K562 (cell line): ENCODE data around the gene KRT72. TPM values are rescaled to one million over a fixed set of nuclear protein-coding genes. Genes with fewer than 3 reads are reported as not detected.

ENCODE experiments used
- ATAC-seq: fragments of 200-7000 bp; cut with Tn5 transposase; 3 replicates; pipeline ENCODE4 v1.9.1; 2020; ENCODE audit warnings: moderate library complexity
- BruUV-seq: library from RNA; stranded (reverse); fragments of 400-500 nt; replicated peaks from 2 replicates; lab custom pipeline; 2021; lab: Mats Ljungman, UMichigan
- CTCF ChIA-PET: fragments of 300-600 bp; formaldehyde crosslinking; extraction: SDS; loops from one replicate; lab custom pipeline; 2021; ENCODE audit warnings: low intra/inter-chr PET ratio; lab: Yijun Ruan, JAX
- POLR2A ChIA-PET: fragments of 300-600, 350-650 bp; sonication (Branson Sonifier 250); formaldehyde crosslinking; extraction: SDS; loops from one replicate; lab custom pipeline; 2021; ENCODE audit warnings: antibody characterized with exemption, inconsistent platforms; lab: Yijun Ruan, JAX
- DNase-seq, 4 experiments: peaks; one replicate each; pipeline versions ENCODE4 v3.0.0 to v3.0.0-alpha.2; 2011 to 2018; ENCODE audit warnings: low spot score in 3 of 4, mixed read lengths in 3 of 4; ENCODE audit errors: extremely low read depth in 1 of 4
- FAIRE-seq: peaks from 2 replicates; lab custom pipeline; 2011; peaks lifted over from hg19 to GRCh38; lab: Jason Lieb, UNC
- H2AFZ ChIP-seq: 2 replicates; pipeline ENCODE4 v1.6.0; 2011; ENCODE audit warnings: low read depth, low read length, control low read depth, inconsistent platforms
- H3K27ac ChIP-seq: fragments of 200-600 bp; 3 replicates; pipeline ENCODE4 v1.8.0; 2011; ENCODE audit warnings: low read depth, mild to moderate bottlenecking, control low read depth, inconsistent platforms, low read length, moderate library complexity, mixed read lengths; ENCODE audit errors: extremely low read depth
- H3K27me3 ChIP-seq, 2 experiments: fragments of 300-600 bp in 1 of 2; 2 replicates in 1 of 2; 3 replicates in 1 of 2; pipeline versions ENCODE4 v1.6.0 to v1.8.0; 2011; ENCODE audit warnings: inconsistent platforms in 2 of 2, low read length in 2 of 2, mild to moderate bottlenecking in 1 of 2, mixed read lengths in 1 of 2, moderate library complexity in 1 of 2; ENCODE audit not compliant: control insufficient read depth in 2 of 2, insufficient read depth in 2 of 2
- H3K36me3 ChIP-seq: fragments of 300-600 bp; 3 replicates; pipeline ENCODE4 v1.8.0; 2011; ENCODE audit warnings: mild to moderate bottlenecking, low read length, inconsistent platforms; ENCODE audit not compliant: control insufficient read depth, insufficient read depth
- H3K4me1 ChIP-seq, 2 experiments: fragments of 200-600 bp in 1 of 2; replicated peaks in 1 of 2; 2 replicates in 1 of 2; 3 replicates in 1 of 2; pipeline versions ENCODE4 v1.5.1 to v1.8.0; 2011; ENCODE audit warnings: inconsistent platforms in 2 of 2, low read length in 2 of 2, mild to moderate bottlenecking in 1 of 2, mixed read lengths in 1 of 2, moderate library complexity in 1 of 2; ENCODE audit not compliant: control insufficient read depth in 2 of 2, insufficient read depth in 2 of 2
- H3K4me2 ChIP-seq: 2 replicates; pipeline ENCODE4 v1.6.1; 2011; ENCODE audit warnings: low read length, control low read depth, inconsistent platforms, mixed read lengths; ENCODE audit not compliant: insufficient read depth
- H3K4me3 ChIP-seq: fragments of 200-600 bp; sonication (generic), shearing (Covaris generic); 2 replicates; pipeline ENCODE4 v1.5.1; 2016; ENCODE audit warnings: control low read depth, inconsistent platforms
- H3K79me2 ChIP-seq: fragments of 200-600 bp; 3 replicates; pipeline ENCODE4 v1.8.0; 2011; ENCODE audit warnings: low read length, inconsistent platforms; ENCODE audit not compliant: control insufficient read depth, insufficient read depth
- H3K9ac ChIP-seq, 2 experiments: 2 replicates each; pipeline versions ENCODE4 v1.6.0 to v1.6.1; 2011; ENCODE audit warnings: low read depth in 2 of 2, low read length in 2 of 2, control low read depth in 1 of 2, inconsistent platforms in 1 of 2, mild to moderate bottlenecking in 1 of 2, mixed read lengths in 1 of 2; ENCODE audit not compliant: insufficient read depth in 1 of 2
- H3K9me1 ChIP-seq: one replicate; pipeline ENCODE4 v1.6.0; 2011; ENCODE audit warnings: inconsistent platforms, mild to moderate bottlenecking, low read length, moderate library complexity; ENCODE audit not compliant: control insufficient read depth, insufficient read depth
- H3K9me3 ChIP-seq: replicated peaks from 2 replicates; pipeline ENCODE4 v1.5.1; 2011; ENCODE audit warnings: low read depth, low read length, inconsistent platforms; ENCODE audit not compliant: control insufficient read depth, insufficient read depth
- H4K20me1 ChIP-seq: replicated peaks from 2 replicates; pipeline ENCODE4 v1.6.1; 2011; ENCODE audit warnings: low read length, inconsistent platforms, mixed read lengths; ENCODE audit not compliant: control insufficient read depth, insufficient read depth
- DMBX1 ChIP-seq: fragments of 250-450 bp; sonication (Bioruptor Pico); IDR thresholded peaks from 2 replicates; pipeline ENCODE4 v1.8.0; 2022; ENCODE audit warnings: inconsistent platforms, mild to moderate bottlenecking, moderate library complexity, borderline replicate concordance
- ESRRA ChIP-seq: fragments of 450-650 bp; IDR thresholded peaks from 2 replicates; pipeline ENCODE4 v1.6.1; 2014; ENCODE audit warnings: low read depth, mild to moderate bottlenecking, moderate library complexity, borderline replicate concordance
- EWSR1 ChIP-seq: fragments of 450-650 bp; IDR thresholded peaks from 2 replicates; pipeline ENCODE4 v1.6.1; 2018; ENCODE audit warnings: borderline replicate concordance, mild to moderate bottlenecking, low read depth, moderate library complexity; ENCODE audit not compliant: partially characterized antibody
- FOXK1 ChIP-seq: sonication (generic); formaldehyde crosslinking; IDR thresholded peaks from 2 replicates; pipeline ENCODE4 v1.8.0; 2022; ENCODE audit warnings: missing genetic modification reagents, mild to moderate bottlenecking, borderline replicate concordance
- ZNF696 ChIP-seq: fragments of 250-450 bp; sonication (Bioruptor Pico); conservative IDR thresholded peaks from 2 replicates; pipeline ENCODE4 v1.4.0; 2020; ENCODE audit warnings: mild to moderate bottlenecking, moderate library complexity
- ZNF707 ChIP-seq: fragments of 250-450 bp; sonication (Bioruptor Pico); conservative IDR thresholded peaks from 2 replicates; pipeline ENCODE4 v1.8.0; 2022; ENCODE audit warnings: inconsistent platforms, mild to moderate bottlenecking, moderate library complexity
- WGBS: fragments of 100-300 bp; shearing (Covaris generic); methylation state at CpG from one replicate; pipeline ENCODE4 v1.1.6; 2016; ENCODE audit warnings: low coverage, mixed read lengths; ENCODE audit not compliant: insufficient coverage; ENCODE audit errors: missing lambda C conversion rate; 5-methylcytosine and 5-hydroxymethylcytosine counted together
- in situ Hi-C: fragments of 300-500 bp; cut with MboI; formaldehyde crosslinking; loops from 4 replicates; pipeline ENCODE4 v1.15.0; 2018; ENCODE audit warnings: inconsistent platforms, mixed read lengths
- intact Hi-C: fragments of 100-400 bp; cut with micrococcal nuclease; formaldehyde crosslinking; loops from 2 replicates; pipeline ENCODE4 v1.14.2; 2022
- polyA plus RNA-seq, 8 experiments: library from polyadenylated mRNA; depleted of rRNA in 4 of 8; stranded (reverse) in 5 of 8; unstranded in 3 of 8; fragments of >200 nt; fragmentation: Nextera tagmentation in 2 of 8; fragmentation: Illumina TruSeq in 1 of 8; extraction: Ambion mirVana in 2 of 8; extraction: Trizol in 1 of 8; gene quantifications; 2 replicates each; pipeline versions ENCODE4 v1.2.1 to v1.2.3, GENCODE V29; 2011 to 2014; ENCODE audit warnings: inconsistent platforms in 1 of 8, missing spikeins in 1 of 8
- total RNA-seq, 7 experiments: library from RNA; depleted of rRNA in 6 of 7; stranded (reverse); fragments of >200 nt in 6 of 7; fragmentation: Illumina TruSeq in 2 of 7; extraction: Trizol in 2 of 7; gene quantifications; 2 replicates each; pipeline versions ENCODE4 v1.2.1 to v1.2.3, GENCODE V29; 2011 to 2021; ENCODE audit warnings: low replicate concordance in 1 of 7

KRT72 gene
- total and polyA plus RNA-seq, 9 of the 15 experiments (the other 6 are each of a cell fraction or from before 2014, with no cell fraction given): not detected

- BruUV-seq: no TSS peak
- DNase-seq (no peak), ATAC-seq (no peak), FAIRE-seq (no peak)
- no peak overlapping the region for H3K9ac ChIP-seq
- 18% methylated on average over 4 of the region's 4 CpGs for WGBS
- POLR2A ChIA-PET: no interaction called here
- CTCF ChIA-PET: no interaction called here
- no peak for TF ChIP-seq ZNF696 (CRISPR knock-in tag)
- TF ChIP-seq FOXK1: no peak
- 0 out of 2 replicates have a peak, but pooled peaks have one; percentile 17 for TF ChIP-seq ESRRA
- no peak for TF ChIP-seq DMBX1 (CRISPR knock-in tag)
- intact Hi-C loops: no loop called here
- H3K4me2 ChIP-seq: no peak overlapping the region
- H3K79me2 ChIP-seq: no peaks in the 10 kb centered on the region
- H2AFZ ChIP-seq: no peak overlapping the region; the same call in 1 of the 2 replicates
- peaks cover 8 to 32% of the 10 kb centered on the region in 2 experiments for H3K4me1 ChIP-seq
- no peaks in the 10 kb centered on the region for H4K20me1 ChIP-seq
- H3K9me1 ChIP-seq: no peaks in the 10 kb centered on the region
- no peaks in the 10 kb centered on the region for H3K27me3 ChIP-seq
- in situ Hi-C loops: no loop called here
- H3K36me3 ChIP-seq: no peaks in the 10 kb centered on the region
- no peak overlapping the region for H3K27ac ChIP-seq
- no peaks in the 10 kb centered on the region for H3K9me3 ChIP-seq
- H3K4me3 ChIP-seq: no peak overlapping the region
These were observed 30.0 kb upstream of the KRT72 start for GRCh38 chr12:52631264-52631663.

- Histone ChIP-seq H3K36me3 (no peaks in the 10 kb centered on the region), H3K4me2 (no peak overlapping the region), H3K79me2 (no peaks in the 10 kb centered on the region), H3K9me3 (no peaks in the 10 kb centered on the region), H2AFZ (peak overlapping the region; percentile 54; the same call in 1 of the 2 replicates), H3K27ac (no peak overlapping the region), H3K4me3 (no peak overlapping the region), H3K9ac (no peak overlapping the region), H3K4me1 (peaks cover 8 to 38% of the 10 kb centered on the region in 2 experiments), H4K20me1 (no peaks in the 10 kb centered on the region), H3K9me1 (no peaks in the 10 kb centered on the region), H3K27me3 (no peaks in the 10 kb centered on the region)
- in situ Hi-C loops (no loop called here), intact Hi-C loops (no loop called here)
- TF ChIP-seq EWSR1: no peak
- peak; percentile 78 for TF ChIP-seq ZNF707
- FAIRE-seq (no peak), DNase-seq (peak in 1 of 4 experiments; percentile 22), ATAC-seq (peak; percentile 29; the same call in 2 of the 3 replicates)
- WGBS: 21% methylated on average over 4 of the region's 4 CpGs
- ChIA-PET POLR2A (interaction anchor here (0.7 kb wide), 1 partner anchor 27 kb away, joined by 3 read pairs; no protein-coding TSS in a partner anchor), CTCF (no interaction called here)
- no TSS peak for BruUV-seq
These were observed 29.4 kb upstream of the KRT72 start for GRCh38 chr12:52630599-52631200.
